Testis (tissue), 2 donors: Measurements from ENCODE around the gene SYT1.

ENCODE experiments used
- CTCF ChIP-seq, 3 experiments: fragments of 450-650 bp in 2 of 3; fragments of 200-600 bp in 1 of 3; sonication (generic) in 1 of 3; IDR thresholded peaks; one replicate each; pipeline ENCODE4 v1.5.1; 2016 to 2019; ENCODE audit warnings: antibody characterized with exemption in 3 of 3, mild to moderate bottlenecking in 2 of 3, moderate library complexity in 1 of 3
- POLR2A ChIP-seq: fragments of 450-650 bp; IDR thresholded peaks from one replicate; pipeline ENCODE4 v1.6.1; 2017; ENCODE audit warnings: antibody characterized with exemption, mild to moderate bottlenecking, moderate library complexity

GRCh38 chr12:79366374-79366773 lies 501.8 kb downstream of the SYT1 start:
- TF ChIP-seq CTCF (IDR thresholded peaks at IDR 0.05) (no peak), POLR2A (no peak)
